Measurements from ENCODE around the gene HYAL2. TPM values are rescaled to one million over a fixed set of nuclear protein-coding genes. Genes with fewer than 3 reads are reported as not detected.

HYAL2 gene
- total and polyA plus RNA-seq, 10 of the 15 experiments (the other 5 are each of a cell fraction or from before 2014, with no cell fraction given) = 0.06 to 21.8 (median 12.7) TPM

GRCh38 chr3:50297384-50297775 is 25.2 kb downstream of the HYAL2 start:
- ATAC-seq = no peak
- Histone ChIP-seq H3K4me3 (no peak overlapping the region), H3K4me2 (ENCODE audit: control insufficient read depth, insufficient read depth) (no peak overlapping the region; the same call in 1 of the 2 replicates), H3K36me3 (ENCODE audit: control insufficient read depth in 2 of 2, insufficient read depth in 2 of 2, low read length in 1 of 2) (no peaks in the 10 kb centered on the region), H3K9ac (ENCODE audit: control insufficient read depth, insufficient read depth, low read length) (no peak overlapping the region), H4K20me1 (ENCODE audit: control insufficient read depth, insufficient read depth) (no peaks in the 10 kb centered on the region), H3K4me1 (ENCODE audit: control insufficient read depth, insufficient read depth, low read length) (peaks cover 4% of the 10 kb centered on the region), H3K27me3 (replicated peaks in 1 of 2; ENCODE audit: control insufficient read depth in 2 of 2, insufficient read depth in 2 of 2, low read length in 1 of 2) (no peaks in the 10 kb centered on the region), H3K9me3 (replicated peaks; ENCODE audit: control insufficient read depth, insufficient read depth, low read length) (no peaks in the 10 kb centered on the region), H3K27ac (ENCODE audit: control insufficient read depth, insufficient read depth) (no peak overlapping the region), H3K79me2 (ENCODE audit: control insufficient read depth, insufficient read depth, low read length) (peaks cover 2% of the 10 kb centered on the region; the same call in 1 of the 2 replicates), H2AFZ (ENCODE audit: control insufficient read depth, low read depth, low read length) (no peak overlapping the region)
- no TSS peak for BruUV-seq (replicated peaks)
- POLR2A ChIA-PET = interaction anchor here (2.7 kb wide), 1 partner anchor 53 kb away, joined by 11 read pairs; the partner anchor contains the start of genes CYB561D2 and NPRL2
- 100% methylated on average over 2 of the region's 2 CpGs for WGBS (ENCODE audit: insufficient coverage, insufficient replicate concordance, low lambda C conversion rate, missing lambda C conversion rate)
- intact Hi-C loops (cut with micrococcal nuclease; ENCODE audit: unreplicated experiment) (loop anchor here (5.0 kb wide), 1 partner anchor 40 kb away; no protein-coding TSS in a partner anchor), in situ Hi-C loops (cut with MboI) (no loop called here)
- SMC1A ChIA-PET (ENCODE audit: uncharacterized antibody, unreplicated experiment) = no interaction called here
- CTCF ChIA-PET = interaction anchor here (3.2 to 3.5 kb wide), 2 partner anchors 27 to 37 kb away, joined by 10 to 22 read pairs; no protein-coding TSS in a partner anchor
- DNase-seq (ENCODE audit: low read depth, low spot score) = no peak
- TF ChIP-seq ZNF207 (IDR thresholded peaks at IDR 0.05; ENCODE audit: borderline replicate concordance) = no peak
- TF ChIP-seq ETV6 (conservative IDR thresholded peaks at IDR 0.05 in 1 of 2, IDR thresholded peaks at IDR 0.05 in 1 of 2; ENCODE audit: borderline replicate concordance in 1 of 2, low read depth in 1 of 2) = no peak
- TF ChIP-seq JUND (IDR thresholded peaks at IDR 0.05; ENCODE audit: low read depth, low read length) = no peak
- TF ChIP-seq MTA2 (IDR thresholded peaks at IDR 0.05; ENCODE audit: low read depth) = no peak
- TF ChIP-seq PKNOX1 (IDR thresholded peaks at IDR 0.05) = no peak
- no peak for TF ChIP-seq NBN (IDR thresholded peaks at IDR 0.05)
- no peak for TF ChIP-seq USF1 (IDR thresholded peaks at IDR 0.05; ENCODE audit: borderline replicate concordance, extremely low read length, insufficient read depth, low read depth, low read length)
- no peak for TF ChIP-seq SMARCA5 (IDR thresholded peaks at IDR 0.05)
- TF ChIP-seq MYC (IDR thresholded peaks at IDR 0.05; ENCODE audit: insufficient read depth, insufficient read length, insufficient replicate concordance, low read length, severe bottlenecking) = no peak
- TF ChIP-seq BCL11A (IDR thresholded peaks at IDR 0.05; ENCODE audit: low read depth, low read length) = no peak
- TF ChIP-seq MEF2A (IDR thresholded peaks at IDR 0.05; ENCODE audit: insufficient read depth, low read depth, low read length) = no peak
- TF ChIP-seq CEBPB (IDR thresholded peaks at IDR 0.05; ENCODE audit: borderline replicate concordance in 1 of 2, low read depth in 2 of 2, low read length in 2 of 2) = no peak
- TF ChIP-seq POU2F2 (IDR thresholded peaks at IDR 0.05; ENCODE audit: borderline replicate concordance, low read depth, low read length) = no peak
- no peak for TF ChIP-seq MLLT1 (IDR thresholded peaks at IDR 0.05)
- TF ChIP-seq TAF1 (IDR thresholded peaks at IDR 0.05; ENCODE audit: borderline replicate concordance, low read depth, low read length) = no peak
- no peak for TF ChIP-seq RUNX3 (IDR thresholded peaks at IDR 0.05; ENCODE audit: low read length)
- TF ChIP-seq ZBTB11 (CRISPR knock-in tag; IDR thresholded peaks at IDR 0.05) = no peak
- RAD21 ChIA-PET (ENCODE audit: unreplicated experiment) = interaction anchor here (0.9 to 1.2 kb wide), 3 partner anchors 27 to 39 kb away, joined by 3 read pairs; no protein-coding TSS in a partner anchor
- no peak for FAIRE-seq
